ELF-1 (cell line): ENCODE results near the gene CD28.

ENCODE experiments used
- DNase-seq: peaks from one replicate; pipeline ENCODE4 v3.0.0-alpha.2; 2016; ENCODE audit warnings: low read depth, low spot score

Gene CD28

DNA sequence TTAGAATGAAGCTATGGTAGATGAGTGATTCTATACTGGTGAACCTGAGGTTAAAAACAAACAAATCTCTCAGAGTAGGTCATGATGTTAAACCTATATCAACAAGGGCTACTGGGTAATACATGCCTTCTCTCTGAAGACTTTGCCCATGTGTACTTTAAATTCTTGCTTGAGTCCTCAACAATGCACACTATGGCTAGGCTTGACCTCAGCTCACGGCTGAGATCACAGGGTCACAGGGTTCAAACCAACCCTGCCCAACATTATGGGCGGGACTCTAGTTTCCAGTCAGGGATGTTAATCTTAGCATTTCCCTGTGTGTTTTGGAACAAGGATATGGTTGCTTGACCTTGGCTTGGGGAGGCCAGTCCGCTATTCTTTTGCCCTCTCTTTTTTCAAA, 7.7 kb downstream of the CD28 start:
- DNase-seq, result no peak

- DNase-seq, result no peak
These were observed 9.3 kb downstream of the CD28 start for GRCh38 chr2:203715744-203716143.

GRCh38 chr2:203718087-203718486, 11.6 kb downstream of the CD28 start:
- DNase-seq, result no peak

DNA sequence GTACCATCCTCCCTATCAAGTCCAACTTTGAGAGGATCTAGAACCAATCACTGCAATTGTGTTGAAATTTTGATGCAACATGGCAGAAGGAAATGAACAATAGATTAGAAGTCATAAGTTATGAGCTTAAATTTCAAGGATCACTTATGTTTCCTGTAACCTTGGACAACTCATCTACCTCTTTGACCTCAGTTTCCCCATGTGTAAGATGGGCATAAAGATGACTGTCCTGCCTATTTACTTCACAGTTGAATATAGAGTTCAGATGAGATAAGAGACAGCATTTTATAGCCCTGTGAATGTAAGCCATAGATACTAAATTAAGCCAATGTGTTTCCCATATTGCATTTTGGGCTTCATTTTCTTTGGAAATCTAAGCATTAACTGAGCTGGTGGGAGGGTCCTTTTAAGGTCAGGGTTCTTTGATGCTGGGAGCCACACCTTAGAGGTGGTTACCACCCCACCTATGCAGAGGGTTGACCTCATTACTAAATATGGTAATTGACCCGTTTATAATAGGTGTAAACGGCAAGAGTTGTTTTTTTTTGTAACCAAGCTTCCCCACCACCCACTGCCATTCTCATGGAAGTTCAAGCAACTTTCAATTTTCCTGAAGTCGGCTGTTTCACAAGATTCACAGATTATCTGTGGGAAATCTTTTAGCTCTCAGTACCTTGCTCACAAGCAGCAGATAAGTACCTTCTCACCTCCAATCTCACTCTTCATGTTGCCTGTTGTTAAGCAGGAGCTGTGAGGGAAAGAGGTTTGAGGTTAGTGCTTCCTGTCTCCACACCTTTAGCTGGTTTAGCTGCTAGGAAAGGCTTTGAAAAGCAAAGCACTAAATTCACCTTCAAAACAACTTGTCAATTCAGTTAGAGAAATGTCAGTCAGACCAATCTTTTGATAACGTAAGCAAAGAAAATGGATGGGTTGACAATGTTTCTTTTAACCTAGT, 13.3 kb downstream of the CD28 start:
- DNase-seq, result no peak

DNA sequence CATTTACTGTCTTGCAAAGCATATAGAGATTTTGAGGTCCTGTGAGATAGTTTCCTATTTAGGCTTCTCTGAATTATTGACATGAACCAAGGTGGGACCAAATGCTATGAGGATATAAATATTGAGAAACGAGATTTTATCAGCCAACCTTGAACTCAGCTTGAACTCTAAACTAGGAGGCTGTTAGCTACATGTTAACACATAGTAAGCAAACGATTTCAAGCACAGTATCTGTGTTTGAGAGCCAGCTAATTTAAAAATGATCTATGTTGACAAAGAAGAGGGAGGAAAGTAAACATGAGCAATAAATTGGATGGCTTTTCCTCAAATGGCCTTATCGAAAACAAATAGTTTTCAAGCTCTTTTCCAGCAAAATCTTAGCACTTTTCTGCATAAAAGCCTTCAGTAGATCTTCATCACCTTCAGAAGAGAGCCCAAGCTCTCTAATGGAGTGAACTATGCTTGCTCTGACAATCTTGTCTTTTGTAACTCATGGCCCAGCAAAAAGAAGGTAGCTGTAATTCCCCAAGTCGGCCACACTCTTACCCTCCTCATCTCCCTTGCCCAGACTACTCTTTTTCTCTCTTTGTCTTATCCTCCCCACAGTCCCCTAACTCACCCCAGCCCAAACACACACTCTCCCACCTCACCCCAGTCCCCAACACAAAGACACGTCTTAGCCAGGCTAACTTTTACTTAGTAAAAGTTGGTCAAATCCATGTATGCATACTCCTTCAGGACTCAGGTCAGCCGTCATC, 14.7 kb downstream of the CD28 start:
- no peak for DNase-seq

DNA sequence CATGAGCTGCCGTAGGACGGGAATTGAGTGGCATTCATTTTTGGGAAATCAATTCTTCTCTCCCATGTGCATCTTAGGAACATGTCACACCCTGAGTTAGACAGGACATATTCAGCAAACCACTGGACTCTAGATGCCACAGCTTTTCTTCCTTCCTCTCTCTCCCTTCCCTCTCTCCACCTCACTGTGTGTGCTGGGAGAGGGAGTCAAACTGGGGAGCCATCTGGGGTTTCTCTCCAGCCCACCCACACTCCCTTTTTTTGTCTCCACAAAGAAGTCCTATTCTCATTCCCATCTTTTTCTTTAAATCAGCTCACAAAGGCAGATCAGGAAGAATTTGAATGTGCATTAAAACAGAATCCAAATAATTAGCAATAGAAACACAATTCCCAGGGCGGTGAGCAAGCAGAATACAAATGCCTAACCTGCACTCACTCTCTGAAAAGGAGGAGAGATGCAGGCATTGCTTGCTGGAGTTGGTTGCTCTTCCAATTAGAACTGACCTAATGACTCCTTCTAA, 15.4 kb downstream of the CD28 start:
- no peak for DNase-seq

DNA sequence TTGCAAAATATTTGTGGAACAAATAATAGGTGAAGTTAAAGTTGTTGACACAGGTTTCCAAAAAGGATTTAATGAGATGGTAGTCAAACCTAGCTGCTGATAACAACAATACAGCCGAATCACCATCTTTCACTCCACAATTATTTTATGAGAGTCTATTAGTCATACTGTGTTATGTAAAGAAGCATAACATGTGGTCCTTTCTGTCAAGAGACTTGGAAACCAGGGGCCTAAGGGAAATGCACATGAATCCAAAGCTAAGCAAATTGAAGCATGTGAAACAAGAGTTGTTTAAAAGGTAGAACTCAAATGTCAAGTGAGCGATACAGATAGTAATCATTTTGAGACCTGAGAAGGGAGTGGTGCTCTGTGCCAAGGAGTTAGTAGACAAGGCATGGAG, 16.0 kb downstream of the CD28 start:
- DNase-seq, result no peak

DNA sequence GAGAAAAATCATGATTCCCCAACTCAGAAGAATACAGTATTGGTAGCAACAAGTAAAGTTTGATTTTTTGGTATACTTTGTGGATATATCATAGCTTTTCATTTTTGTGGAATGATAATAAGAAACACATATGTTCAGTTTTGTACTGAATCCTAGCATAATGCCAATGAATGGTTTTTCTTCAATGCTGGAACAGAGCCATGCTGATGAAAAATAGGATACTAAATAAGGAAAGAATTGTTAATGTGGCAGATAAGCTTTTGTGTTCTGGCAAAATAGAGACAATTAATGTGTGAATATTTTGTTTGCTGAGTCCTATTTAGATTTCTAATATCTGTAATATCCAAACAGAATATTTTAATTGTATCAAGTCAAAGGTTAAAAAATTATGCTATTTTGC, 21.9 kb downstream of the CD28 start:
- no peak for DNase-seq

DNA sequence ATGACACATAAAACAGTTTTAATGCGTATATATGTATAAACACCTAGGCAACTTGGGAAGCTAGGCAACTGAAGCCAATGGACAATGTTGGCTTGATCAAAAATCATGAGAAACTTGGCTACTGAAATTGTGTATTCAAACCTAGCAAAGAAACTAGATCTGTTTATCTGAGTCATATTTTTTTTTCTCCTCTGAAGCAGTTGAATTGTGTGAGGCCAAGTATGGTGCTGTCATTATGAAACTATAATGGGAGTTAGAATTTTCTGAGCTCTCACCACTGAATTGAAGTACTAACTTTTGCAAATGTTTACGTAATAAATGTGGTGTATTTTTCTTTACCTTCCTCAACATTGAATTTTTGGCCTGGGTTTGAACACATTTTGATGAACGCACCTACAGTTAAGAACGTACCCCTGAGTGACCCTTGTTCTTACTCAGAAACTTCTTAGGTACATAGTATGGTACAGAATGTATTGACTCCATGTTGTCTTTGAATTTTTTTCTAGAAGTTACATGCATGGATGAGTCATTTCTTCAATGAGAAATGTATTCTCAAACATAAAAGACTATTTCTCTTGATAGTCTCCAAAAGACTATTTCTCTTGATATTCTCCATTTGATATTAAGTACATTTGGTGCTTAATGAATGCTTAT, 23.8 kb downstream of the CD28 start:
- no peak for DNase-seq

DNA sequence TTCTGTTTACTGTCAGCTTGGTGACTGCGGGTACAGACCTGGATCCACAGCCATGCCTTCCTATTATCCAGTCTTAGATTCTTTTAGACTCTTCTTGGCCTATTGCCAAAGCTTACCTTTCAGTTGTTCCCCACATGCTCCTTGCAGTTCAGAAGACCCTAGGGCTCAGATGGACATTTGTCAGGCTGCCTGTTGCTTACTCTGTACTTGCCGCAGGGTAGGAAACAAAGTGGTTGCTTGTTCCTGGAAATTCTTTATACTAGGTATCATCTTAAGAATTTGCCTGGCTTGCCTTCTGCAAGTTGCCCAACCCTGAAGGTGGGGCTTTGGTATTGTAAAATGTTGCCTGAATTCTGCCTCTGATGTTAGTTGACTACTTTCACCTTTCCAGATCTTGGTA, 24.4 kb downstream of the CD28 start:
- no peak for DNase-seq

- no peak for DNase-seq
These were observed 25.9 kb downstream of the CD28 start for GRCh38 chr2:203732092-203732952.

GRCh38 chr2:203732953-203733510, 26.6 kb downstream of the CD28 start:
- no peak for DNase-seq

GRCh38 chr2:203733684-203734083, 27.2 kb downstream of the CD28 start:
- no peak for DNase-seq

- DNase-seq, result no peak
These were observed 28.0 kb downstream of the CD28 start for GRCh38 chr2:203734276-203734983.

GRCh38 chr2:203737360-203737759, 30.9 kb downstream of the CD28 start:
- DNase-seq, result no peak

DNA sequence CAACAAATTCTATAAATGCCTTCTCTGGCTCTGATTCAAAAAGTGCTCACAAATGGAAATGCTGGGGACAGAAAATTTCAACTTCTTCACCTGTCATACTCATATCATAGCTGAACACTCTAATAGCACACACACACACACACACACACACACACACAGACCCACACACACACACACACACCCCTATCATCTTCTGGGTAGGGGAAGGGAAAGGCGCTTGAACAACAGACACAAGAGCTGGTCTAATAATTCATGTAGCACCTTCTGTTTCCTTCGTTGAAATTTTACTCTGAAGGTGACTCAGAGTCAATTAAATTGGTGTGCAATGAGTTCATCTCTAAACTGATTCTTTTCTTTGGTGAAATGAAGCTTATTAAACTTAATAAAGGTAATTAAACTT, 32.9 kb downstream of the CD28 start:
- DNase-seq, result no peak

DNA sequence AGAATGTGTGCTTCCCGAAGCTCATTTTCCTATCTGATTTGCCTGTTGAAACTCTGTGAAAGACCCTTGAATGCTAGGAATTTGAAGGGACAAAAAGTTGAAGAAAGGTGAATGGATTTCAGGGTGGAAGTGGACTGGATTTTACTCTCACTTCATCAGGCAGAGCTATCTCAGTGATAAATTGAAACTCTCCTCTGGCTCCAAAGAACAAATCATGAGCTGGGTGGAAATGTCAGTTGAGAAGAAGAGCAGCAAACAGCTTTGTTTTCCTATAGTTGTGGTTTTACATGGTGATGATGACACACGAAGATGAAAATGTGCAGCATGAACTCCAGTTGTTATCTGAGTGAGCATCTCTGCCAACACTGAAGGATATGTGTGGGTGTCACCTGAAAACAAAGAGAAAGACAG, 34.4 kb downstream of the CD28 start:
- no peak for DNase-seq

DNA sequence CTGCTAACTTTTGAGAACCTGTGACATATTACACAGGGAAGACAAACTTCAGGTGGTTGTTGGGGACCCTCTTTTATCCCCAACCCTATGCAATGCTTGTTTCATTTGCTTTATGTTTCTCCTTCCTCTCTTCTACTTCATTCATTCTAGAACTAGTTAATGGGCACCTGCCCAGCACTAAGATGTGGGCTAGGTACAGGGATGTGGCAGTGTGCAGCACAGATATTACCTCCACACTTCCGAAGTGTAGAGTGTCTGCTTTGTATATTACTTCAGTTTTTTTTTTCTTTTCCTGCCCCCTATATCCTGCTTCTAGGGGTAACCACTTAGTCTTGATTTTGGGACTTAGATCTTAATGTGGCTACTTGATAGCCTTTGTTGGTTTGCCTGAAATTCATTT, 35.1 kb downstream of the CD28 start:
- no peak for DNase-seq

DNA sequence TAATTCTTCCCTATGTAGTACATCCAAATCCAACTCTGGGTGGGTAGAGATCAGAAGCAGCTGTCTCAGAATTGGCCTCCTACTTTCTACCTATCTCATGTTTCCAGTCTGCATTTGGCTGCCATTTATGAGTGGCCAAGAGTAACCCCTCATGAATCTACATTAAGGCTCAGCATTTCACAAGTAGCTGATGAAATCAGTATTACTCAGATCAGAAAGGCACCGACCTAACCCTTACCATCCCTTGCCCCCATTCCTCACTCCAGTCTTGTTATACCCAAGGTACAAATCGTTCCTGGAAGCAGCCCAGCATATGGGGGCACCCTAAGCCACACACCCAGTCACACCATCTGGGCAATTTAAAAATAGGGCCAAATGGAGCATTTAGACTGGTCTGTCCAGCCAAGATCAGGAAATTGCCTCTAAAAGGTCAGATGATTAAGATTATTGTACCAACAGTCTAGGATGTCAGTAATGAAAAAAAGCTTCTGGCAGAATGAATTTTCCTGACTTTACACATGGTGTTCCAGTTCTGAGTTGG, 37.1 kb downstream of the CD28 start:
- DNase-seq, result no peak

DNA sequence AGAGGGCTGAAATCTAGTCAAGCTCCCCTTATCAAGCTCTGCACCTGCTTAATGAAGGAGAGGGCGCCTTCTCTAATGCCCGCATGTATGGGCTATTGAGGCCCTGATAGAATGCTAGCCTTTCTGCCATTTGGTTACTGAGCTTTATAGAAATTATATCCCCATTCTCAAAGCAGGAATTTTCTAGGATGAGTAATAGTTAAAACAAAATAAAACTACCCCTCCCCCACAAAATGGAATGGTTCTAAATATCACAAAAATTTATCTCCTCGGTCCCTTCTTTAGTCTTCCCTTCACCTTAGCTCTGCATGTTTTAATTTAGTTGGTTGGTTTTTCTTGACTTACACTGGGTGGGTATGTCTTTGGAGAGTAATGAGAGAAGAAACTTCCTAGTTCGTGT, 37.7 kb downstream of the CD28 start:
- DNase-seq, result no peak
